ENCODE results near the gene PTK7. TPM values are rescaled to one million over a fixed set of nuclear protein-coding genes. Genes with fewer than 3 reads are reported as not detected.

PTK7 gene
- total RNA-seq, 1 experiment from 2014 or later, result 105 TPM

GRCh38 chr6:43163899-43164298 lies 87.8 kb downstream of the PTK7 start:
- RAD21 ChIA-PET (ENCODE audit: low non-redundant PET in 1 of 2, low total read pairs in 2 of 2, uncharacterized antibody in 2 of 2, unreplicated experiment in 2 of 2), result no interaction called here
- Histone ChIP-seq H4K20me1 (ENCODE audit: insufficient read depth) (no peaks in the 10 kb centered on the region), H3K4me1 (ENCODE audit: control insufficient read depth in 1 of 2, insufficient read depth in 2 of 2, low read length in 2 of 2) (peaks cover 0 to 9% of the 10 kb centered on the region in 2 experiments; a peak in 2 of 4 replicates), H3K4me2 (ENCODE audit: low read length) (no peak overlapping the region), H3K36me3 (ENCODE audit: control insufficient read depth in 1 of 2, insufficient read depth in 2 of 2, low read length in 2 of 2) (0 out of 4 replicates have a peak, but pooled peaks cover 0 to 3% of the 10 kb centered on the region in 2 experiments), H3K9ac (ENCODE audit: low read length) (no peak overlapping the region), H3K27ac (ENCODE audit: low read depth, low read length) (no peak overlapping the region), H3K4me3 (replicated peaks in 1 of 2; ENCODE audit: low read depth in 1 of 2, low read length in 2 of 2) (no peak overlapping the region), H3K9me2 (ENCODE audit: insufficient read depth) (no peaks in the 10 kb centered on the region), H3K9me3 (ENCODE audit: control insufficient read depth in 1 of 2, insufficient read depth in 1 of 2, low read depth in 1 of 2, low read length in 2 of 2) (no peaks in the 10 kb centered on the region), H2AFZ (ENCODE audit: low read depth, low read length, poor library complexity, severe bottlenecking) (no peak overlapping the region), H3K27me3 (ENCODE audit: insufficient read depth, low read length) (no peaks in the 10 kb centered on the region), H3K79me2 (ENCODE audit: insufficient read depth, low read length) (no peaks in the 10 kb centered on the region)
- BruUV-seq (replicated peaks), result no TSS peak
- intact Hi-C loops (cut with micrococcal nuclease), result no loop called here
- TF ChIP-seq REST (IDR thresholded peaks at IDR 0.05; ENCODE audit: low read depth), result no peak
- TF ChIP-seq, protein P1, sequence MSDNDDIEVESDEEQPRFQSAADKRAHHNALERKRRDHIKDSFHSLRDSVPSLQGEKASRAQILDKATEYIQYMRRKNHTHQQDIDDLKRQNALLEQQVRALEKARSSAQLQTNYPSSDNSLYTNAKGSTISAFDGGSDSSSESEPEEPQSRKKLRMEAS (IDR thresholded peaks at IDR 0.05), result no peak
- TF ChIP-seq FOSL1 (IDR thresholded peaks at IDR 0.05; ENCODE audit: low read depth), result no peak
- TF ChIP-seq POLR2AphosphoS5 (IDR thresholded peaks at IDR 0.05; ENCODE audit: low read depth, low read length), result no peak
- TF ChIP-seq RAD21 (IDR thresholded peaks at IDR 0.05; ENCODE audit: low read depth), result no peak
- TF ChIP-seq EZH2 (IDR thresholded peaks at IDR 0.05), result no peak
- no peak for TF ChIP-seq CEBPB (IDR thresholded peaks at IDR 0.05; ENCODE audit: low read depth)
- no peak for TF ChIP-seq POLR2A (IDR thresholded peaks at IDR 0.05; ENCODE audit: borderline replicate concordance, extremely low read depth, insufficient read depth, insufficient read length)
- no peak for TF ChIP-seq CBX3 (IDR thresholded peaks at IDR 0.05; ENCODE audit: low read depth)
- TF ChIP-seq SP1 (IDR thresholded peaks at IDR 0.05; ENCODE audit: low read depth), result no peak
- DNase-seq (ENCODE audit: low read depth, low spot score) (no peak), ATAC-seq (no peak)
- POLR2A ChIA-PET, result no interaction called here
- CTCF ChIA-PET, result interaction anchor here (0.9 to 1.5 kb wide), 2 partner anchors 17 to 21 kb away, joined by 3 to 4 read pairs; no protein-coding TSS in a partner anchor
